Measurements from ENCODE around the gene PCSK9.

The PCSK9 gene

DNA sequence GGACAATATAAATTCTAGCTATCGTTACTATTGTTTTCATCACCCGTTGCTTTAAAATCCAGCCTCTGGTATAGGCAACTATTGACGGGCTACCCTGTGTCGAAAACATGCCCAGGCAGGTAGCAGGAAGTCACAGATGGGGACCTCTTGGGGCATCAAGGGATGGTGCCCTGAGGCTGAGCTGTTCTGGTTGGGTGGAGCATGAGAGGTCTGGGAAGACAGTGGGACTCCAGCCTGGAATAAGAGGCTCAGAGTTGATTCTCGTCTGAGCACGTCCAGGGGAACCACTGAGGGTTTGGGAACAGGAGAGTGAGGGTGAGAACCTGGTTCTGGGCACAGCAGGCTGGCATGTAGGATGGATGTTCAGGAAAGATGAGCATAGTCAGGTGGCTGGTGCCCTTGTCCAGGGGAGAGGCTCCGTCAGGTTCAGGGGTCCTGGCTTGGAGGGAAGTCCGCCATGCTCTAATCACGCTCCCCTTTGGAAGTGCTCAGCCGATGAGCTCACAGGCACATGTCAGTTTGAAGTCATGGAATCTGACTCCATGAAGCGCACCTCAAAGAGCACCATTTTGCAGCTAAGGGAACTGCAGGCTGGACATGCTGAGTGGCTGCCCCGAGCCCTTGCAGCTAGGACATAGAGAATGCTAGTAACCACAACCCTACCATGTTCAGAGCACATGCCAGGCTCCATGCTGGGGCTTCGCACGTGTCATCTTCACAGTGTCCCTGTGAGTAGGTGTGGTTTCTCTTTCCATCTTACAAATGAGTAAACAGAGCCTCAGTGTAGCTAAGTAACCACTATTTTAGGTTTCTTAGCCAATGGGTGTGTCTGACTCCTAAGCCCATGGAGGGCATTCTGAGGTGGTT is 21.0 kb downstream of the PCSK9 start:
- no peak for DNase-seq

DNA sequence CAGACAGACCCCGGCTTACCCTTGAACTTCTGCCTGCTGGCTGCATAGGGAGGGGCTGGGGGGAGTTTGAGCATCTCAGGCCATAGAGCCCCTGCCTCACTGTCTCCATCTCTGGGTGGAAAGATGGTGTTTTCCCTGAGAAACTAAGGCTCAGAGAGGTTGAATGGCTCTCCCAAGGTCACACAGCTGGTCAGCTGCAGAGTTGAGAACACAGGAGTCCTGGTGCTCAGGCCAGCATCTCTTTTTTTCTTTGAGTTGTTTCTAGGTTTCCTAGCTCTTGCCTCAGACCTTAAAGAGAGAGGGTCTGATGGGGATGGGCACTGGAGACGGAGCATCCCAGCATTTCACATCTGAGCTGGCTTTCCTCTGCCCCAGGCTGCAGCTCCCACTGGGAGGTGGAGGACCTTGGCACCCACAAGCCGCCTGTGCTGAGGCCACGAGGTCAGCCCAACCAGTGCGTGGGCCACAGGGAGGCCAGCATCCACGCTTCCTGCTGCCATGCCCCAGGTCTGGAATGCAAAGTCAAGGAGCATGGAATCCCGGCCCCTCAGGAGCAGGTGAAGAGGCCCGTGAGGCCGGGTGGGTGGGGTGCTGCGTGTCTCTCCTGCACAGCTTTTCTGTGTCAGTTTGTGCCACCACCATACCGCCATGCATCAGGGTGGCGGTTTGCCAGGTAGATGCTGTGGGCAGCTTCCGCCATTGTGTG is 21.8 kb downstream of the PCSK9 start:
- DNase-seq, result no peak

DNA sequence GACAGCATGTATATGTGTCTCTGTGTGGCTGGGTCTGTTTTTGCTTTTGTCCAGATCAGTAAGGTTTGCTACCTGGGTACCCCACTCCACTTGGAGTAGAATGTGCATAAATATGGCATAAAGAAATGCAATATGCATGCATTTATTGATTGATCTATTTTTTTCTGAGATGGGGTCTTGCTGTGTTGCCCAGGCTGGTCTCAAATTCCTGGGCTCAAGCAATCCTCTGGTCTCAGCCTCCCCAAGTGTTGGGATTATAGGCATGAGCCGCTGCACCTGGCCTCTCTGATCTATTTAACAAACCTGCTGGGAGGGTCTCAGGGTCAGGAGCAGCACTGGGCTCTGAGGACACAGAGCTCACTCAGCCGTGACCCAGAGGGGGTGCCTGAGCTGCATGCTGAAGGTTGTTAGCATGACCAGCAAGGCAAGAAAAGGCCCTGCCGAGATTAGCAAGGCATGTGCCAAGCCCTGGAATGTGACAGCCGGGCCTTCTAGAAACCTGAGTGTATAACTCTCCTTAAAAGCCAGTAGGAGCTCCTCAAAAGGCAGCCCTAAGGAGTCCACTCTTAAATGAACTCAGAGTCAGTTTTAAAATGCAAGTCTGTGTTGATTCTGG is 22.5 kb downstream of the PCSK9 start:
- no peak for DNase-seq

DNA sequence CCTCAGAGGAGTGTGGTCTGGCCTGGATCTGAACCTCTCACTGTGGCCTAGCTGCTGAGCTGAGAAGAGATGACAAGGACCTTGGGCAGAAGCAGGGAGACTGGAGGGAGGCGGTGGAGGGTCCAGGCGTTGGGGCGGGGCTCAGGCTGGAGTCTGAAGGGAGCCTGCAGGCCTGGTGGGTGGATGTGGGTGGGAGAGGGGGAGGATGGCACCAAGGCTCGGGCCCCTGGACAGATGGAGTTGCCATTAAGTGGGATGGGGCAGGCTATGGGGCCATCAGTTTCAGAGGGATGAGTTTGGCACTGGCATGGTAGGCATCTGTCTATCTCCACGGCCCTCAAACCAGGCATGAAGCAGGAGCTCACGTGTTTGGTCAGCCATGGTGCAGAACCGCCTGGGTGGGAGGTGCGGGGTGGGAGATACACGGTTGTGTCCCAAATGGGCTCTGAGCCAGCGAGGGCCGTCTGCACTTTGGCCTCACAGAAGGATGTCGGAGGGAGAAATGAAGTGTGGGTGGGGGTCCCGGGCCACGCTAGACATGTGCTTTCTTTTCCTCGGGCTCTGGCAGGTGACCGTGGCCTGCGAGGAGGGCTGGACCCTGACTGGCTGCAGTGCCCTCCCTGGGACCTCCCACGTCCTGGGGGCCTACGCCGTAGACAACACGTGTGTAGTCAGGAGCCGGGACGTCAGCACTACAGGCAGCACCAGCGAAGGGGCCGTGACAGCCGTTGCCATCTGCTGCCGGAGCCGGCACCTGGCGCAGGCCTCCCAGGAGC is 23.6 kb downstream of the PCSK9 start:
- DNase-seq, result no peak

DNA sequence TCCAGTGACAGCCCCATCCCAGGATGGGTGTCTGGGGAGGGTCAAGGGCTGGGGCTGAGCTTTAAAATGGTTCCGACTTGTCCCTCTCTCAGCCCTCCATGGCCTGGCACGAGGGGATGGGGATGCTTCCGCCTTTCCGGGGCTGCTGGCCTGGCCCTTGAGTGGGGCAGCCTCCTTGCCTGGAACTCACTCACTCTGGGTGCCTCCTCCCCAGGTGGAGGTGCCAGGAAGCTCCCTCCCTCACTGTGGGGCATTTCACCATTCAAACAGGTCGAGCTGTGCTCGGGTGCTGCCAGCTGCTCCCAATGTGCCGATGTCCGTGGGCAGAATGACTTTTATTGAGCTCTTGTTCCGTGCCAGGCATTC is 24.2 kb downstream of the PCSK9 start:
- DNase-seq, result no peak

DNA sequence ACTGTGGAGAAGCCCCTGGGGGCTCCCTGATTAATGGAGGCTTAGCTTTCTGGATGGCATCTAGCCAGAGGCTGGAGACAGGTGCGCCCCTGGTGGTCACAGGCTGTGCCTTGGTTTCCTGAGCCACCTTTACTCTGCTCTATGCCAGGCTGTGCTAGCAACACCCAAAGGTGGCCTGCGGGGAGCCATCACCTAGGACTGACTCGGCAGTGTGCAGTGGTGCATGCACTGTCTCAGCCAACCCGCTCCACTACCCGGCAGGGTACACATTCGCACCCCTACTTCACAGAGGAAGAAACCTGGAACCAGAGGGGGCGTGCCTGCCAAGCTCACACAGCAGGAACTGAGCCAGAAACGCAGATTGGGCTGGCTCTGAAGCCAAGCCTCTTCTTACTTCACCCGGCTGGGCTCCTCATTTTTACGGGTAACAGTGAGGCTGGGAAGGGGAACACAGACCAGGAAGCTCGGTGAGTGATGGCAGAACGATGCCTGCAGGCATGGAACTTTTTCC is 24.8 kb downstream of the PCSK9 start:
- no peak for DNase-seq

DNA sequence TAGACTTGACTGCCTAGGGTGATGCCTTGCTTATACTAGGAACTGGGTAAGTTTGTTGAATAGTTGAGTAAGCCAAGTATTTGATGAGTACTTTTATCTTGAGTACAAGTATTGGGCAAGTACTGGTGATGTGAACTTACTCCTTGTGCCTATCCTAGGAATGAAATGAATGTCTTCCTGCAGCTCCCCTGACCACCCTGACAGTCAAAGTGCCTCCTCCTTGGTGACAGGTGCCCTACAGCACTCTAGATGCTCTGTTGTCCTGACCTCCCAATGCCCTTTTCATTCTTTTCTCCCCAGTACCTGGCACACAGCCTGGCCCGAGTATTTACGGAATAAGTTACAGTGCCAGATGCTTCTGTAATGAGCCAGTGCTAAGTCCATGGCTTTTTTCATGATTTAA is 25.5 kb downstream of the PCSK9 start:
- DNase-seq, result no peak

DNA sequence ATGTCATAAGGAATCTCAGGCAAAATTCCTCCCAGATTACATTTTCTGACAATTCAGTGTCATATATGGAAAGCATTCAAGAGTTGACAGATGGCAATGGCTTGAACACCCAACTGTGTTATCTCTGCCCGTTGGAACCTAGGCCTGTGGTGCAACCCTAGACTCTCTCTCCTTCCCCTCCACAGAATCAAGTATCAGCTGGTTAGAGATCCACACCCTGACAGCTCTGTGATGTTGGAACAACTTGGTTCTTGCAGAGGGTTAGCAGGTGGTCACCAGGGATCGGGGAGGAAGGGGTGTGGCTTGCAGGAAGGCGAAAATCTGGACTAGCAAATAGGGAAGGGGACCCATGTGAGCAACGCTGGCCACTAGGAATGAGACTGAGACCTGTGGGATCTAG is 26.3 kb downstream of the PCSK9 start:
- DNase-seq, result no peak

DNA sequence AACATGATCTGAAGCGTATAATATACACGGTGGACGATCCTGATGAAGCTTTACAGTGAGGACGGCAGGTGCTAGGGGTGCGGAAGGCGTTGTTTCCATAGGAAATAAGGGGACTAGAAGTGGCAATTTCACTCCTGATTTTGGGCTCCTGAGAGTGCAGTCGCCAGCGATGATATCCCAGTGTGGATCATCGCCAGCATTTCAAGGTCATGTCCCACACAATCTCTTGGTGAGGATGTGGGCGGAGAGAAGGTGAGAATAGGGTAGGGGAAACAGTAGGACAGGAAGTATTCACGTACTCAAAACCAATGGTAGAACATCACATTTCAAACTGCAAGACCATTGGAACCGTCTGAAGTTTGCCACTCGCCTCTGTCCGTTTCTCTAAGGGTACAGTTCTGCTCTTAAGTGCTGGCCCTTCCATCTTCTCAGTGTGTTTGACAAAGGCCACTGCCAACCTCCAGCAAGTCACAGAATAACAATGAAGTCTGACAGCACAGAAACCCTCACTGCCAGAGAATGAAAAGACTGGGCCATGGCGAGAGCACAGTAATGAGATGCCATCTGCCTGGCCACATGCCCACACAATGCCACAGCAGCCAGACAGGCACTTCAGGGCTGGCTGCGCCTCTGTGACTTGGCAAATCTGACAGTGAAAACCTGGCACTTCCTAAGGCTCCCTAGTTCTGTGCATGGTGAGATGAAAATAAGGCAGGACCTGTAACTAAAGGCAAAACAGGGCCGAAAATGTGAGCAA is 27.9 kb downstream of the PCSK9 start:
- no peak for DNase-seq

DNA sequence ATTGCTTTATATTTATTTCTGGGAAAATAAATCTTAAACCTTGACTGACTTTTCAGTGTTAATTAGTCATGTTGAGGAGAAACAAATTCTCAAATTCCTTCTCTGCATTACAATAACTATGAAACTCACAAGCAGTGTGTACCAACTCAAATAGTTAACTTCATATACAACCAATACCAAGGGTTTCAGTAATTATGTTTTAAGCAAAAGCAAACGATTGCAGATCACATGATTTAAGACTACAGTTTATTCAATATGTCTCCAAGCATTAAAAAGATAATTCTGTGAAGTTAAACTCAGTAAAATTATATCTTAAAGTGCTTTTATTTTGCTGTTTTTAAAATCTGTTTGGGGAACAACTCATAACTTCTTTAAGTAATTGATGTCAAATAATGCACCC is 28.6 kb downstream of the PCSK9 start:
- no peak for DNase-seq

DNA sequence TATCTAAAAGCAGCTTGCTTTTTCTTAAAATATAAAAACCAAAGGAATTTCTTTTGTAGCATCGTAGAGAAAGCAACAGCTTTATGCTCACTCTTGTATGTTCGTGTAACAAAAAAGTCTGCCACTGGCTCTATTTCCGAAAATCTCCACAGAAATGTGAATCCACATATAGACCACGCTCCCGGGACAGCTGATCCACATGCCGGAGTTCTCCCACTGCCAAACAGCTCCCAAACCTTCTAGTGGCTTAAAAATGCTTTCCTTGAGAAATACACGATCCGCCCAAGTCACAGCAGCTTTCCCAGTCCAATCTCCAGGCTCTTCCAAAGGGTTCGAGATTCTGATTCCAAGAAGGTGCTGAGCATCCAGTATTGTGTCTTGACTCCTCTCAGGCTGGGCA is 29.3 kb downstream of the PCSK9 start:
- DNase-seq, result no peak

DNA sequence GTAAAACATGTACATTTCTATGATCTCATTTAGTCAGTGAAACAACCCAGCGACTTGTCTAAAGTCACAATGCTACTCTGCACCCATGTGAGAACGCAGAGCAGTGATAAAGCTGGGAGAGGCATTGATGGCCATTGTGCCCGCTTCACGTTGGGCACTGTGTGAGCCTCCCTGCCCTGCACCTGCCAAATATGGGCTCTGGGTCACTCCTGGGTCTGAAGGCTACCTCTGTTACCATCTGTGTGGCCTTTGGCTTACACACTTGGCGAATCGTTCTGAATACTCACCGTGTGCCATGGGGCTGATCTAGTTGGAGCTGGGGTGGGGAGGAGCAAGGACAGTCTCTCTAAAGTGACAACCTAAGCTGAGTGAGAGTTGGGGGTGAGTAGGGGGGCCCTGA is 29.9 kb downstream of the PCSK9 start:
- DNase-seq, result no peak

DNA sequence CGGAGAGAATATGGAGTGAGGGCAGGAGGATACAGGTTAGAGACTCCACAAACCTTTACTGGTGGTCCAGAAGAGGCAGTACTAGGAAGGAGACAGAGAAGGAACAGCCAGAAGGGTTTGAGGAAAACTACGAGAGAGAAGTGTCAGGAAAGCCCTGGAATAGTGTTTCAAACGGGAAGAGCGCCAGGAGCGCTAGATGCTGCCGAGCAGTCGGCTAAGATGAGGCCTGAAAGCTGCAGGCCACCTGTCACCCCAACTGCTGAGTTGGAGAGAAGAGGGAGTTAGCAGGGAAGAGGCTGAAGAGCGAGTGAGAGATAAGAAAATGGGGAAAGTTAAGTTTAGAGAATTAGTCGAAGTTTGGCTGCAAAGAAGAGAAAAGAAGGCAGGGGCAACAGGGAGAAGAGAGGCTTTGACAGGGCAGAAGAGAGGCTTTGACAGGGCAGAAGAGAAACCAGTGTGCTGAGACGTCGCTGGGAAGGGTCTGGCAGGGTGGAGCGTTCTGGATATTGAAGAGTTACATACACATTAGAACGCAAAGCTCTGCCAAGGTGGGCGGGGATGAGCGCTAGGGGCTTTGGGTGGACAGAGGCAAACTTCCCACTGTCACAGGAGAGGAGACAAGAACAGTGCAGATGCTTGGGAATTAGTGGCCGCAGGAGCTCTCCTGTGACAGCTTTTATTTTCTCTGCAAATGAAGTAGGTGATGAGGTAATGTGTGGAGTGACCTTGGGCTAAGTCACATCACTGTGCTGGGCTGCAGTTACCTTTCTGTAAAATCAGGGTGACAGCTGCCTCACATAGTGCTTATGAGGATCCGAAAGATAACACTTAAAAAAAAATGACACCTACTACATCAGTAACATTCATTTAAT is 31.2 kb downstream of the PCSK9 start:
- DNase-seq, result no peak

DNA sequence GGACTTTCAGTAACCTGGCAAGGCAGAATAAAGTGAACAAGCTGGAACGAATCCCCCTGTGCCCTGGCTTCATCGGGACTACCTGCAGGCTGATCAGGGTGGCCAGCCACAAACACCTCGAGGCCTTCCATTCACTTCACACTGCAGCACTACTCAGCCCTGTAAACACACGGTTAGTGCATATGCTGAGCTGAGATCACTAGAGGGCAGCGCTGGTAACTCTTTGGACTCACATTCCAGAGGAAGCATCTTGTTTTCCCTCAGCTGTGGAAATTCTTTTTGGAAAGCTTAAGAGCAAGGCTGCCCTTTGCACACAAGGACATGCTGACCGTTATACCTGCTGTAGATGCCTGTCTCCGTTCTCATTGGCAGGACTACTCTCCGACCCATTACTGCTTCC is 32.1 kb downstream of the PCSK9 start:
- no peak for DNase-seq

DNA sequence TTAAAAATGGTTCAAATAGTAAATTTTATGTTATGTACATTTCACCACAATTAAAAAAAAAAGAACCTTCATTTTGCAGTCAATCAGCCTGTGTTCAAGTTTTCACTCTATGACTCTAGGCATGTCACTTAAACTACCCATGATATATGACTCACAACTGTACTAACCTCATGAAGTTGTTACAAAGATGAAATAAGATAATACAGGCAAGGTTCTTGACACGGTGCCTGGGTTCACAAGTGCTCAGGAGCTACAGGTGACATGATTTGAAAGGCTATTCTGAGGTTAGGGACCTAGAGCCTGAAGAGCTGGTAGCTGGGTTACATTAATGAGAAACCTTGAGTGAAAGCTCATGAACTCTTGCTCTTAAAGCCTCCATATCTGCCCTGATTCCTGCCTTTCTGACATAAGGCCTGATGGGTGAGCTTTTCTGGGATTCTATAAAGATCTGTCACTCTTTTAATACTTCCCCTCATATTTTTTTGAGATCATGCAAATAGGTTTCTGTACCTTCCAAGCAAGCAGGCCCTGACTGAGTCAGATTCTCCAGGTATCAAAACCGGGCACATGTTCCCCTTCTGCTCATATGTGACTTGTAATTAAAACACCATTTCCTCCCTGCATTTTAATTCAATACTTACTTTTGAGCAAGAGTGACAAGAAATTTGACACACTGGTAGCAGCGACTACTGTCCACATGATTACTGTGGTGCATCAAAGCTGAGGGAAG is 34.0 kb downstream of the PCSK9 start:
- DNase-seq, result no peak

DNA sequence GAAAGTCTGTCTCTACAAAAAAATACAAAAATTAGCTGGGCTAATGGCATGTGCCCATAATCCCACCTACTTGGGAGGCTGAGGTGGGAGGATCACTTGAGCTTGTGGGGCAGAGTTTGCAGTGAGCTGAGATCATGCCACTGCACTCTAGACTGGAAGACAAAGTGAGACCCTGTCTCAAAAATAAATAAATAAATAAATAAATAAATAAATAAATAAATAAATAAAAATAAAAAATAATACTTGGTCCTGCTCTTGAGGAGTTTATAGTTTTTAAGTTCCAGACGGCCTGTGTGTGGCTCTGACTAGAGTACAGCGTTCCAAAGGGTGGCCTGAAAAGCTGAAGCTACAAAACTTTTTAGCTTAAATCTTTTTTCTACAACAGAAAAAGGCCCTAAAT is 35.1 kb downstream of the PCSK9 start:
- no peak for DNase-seq

DNA sequence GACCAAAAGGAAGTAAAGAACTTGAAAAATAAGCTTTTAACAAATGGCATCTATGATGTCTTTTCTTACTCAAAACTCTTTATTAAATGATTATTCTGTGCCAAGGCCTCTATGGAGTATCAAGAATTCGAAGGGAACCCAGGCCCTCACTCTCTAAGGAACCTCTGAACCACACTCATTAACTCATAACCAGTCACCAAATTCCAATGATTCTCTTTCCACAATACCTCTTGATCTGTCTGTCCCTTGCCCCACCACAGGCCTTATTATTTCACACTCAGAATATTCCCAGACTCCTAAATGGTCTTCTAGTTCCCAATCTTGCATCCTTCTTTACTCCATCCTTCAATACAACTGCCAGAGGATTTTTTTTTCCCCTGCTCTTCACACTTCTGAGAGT is 37.0 kb downstream of the PCSK9 start:
- no peak for DNase-seq

DNA sequence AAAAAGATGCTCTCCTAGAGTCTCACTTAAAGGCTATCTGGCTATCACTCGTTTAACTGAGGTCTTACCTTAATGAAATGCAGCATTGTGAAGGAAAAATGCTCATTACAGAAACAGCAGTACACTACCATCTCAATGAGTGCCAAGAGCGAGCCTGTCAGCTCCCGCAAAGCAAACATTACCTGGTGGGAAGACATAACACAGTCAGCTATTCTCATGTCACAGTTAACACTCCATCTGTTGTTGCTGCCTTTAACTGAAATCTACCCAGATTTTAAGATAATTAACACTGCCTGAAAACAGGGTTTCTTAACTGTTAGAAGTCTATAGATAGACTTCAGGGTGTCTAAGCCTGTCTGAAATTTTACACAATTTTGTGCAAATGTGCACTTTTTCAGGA is 39.1 kb downstream of the PCSK9 start:
- DNase-seq, result no peak

DNA sequence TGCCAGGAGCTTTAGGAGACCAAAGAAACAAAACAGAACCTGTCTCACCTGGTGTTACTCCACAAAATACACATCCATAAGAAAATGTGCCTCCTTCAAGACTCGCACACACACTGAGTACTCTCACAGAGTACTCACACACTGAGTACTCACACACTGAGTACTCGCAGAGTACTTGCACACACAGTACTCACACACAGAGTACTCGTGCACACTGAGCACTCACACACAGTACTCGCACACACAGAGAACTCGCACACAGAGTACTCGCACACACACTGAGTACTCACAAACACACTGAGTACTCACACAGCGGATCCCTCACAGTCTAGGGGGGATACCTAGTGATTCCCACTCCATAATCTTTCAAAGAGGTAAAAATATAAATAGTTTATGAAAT is 40.3 kb downstream of the PCSK9 start:
- no peak for DNase-seq

DNA sequence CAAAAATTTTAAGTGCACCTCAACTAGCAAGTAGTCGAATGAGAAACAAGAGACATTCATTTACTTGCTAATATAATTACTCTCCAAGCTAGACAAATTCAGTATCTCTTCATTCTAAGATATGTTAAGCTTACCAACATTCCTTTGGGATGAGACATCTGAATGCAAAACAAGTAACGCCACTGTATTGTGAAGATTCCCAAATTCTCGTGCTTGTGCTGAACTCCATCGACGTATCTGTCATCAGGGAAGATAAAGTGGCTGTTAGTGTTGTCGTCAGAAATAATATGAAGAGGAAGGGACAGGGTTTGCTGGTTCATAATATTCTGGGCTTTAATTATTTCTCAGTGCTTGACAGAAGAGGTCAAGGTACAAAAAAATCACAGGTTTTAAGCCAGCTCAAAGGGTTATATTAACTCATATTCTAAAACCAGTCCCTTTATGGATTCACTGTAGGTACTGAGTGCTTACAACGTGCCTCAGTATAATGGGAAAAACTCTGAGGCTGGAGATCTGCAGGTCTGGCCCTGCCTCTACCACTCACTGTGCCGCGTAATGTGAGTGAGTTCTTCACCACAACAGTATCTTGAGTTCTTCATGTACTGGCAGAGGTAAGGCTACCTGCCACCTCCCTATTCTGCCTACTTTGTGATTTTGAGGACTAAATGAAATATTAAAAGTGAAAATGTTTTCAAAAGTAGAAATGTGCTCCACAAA is 42.0 kb downstream of the PCSK9 start:
- DNase-seq, result no peak

Data from activated CD8-positive, alpha-beta memory T cell treated with anti-CD3 and anti-CD28 coated beads, Interleukin-2, amount 50 U/mL, for 4 hours (primary cell).